HEK293 (cell line): Measurements from ENCODE around the gene CORT.

Source experiments
- CTCF ChIA-PET: fragments of 350-600 bp; formaldehyde crosslinking; extraction: SDS; loops from one replicate; lab custom pipeline; 2021; ENCODE audit warnings: antibody characterized with exemption; lab: Yijun Ruan, JAX
- POLR2A ChIA-PET: fragments of 300-600 bp; formaldehyde crosslinking; extraction: SDS; loops from one replicate; lab custom pipeline; 2020; ENCODE audit warnings: antibody characterized with exemption, inconsistent platforms; lab: Yijun Ruan, JAX
- H3K27ac ChIP-seq: fragments of 200-500 bp; sonication (Bioruptor generic); 2 replicates; pipeline ENCODE4 v1.5.1; 2014; ENCODE audit warnings: low read depth, low read length, control low read depth, inconsistent platforms; ENCODE audit errors: extremely low read depth
- H3K36me3 ChIP-seq, 2 experiments: fragments of 200-500 bp in 1 of 2; sonication (Bioruptor generic) in 1 of 2; 1 replicate in 1 of 2; 2 replicates in 1 of 2; pipeline ENCODE4 v1.5.1; 2014 to 2017; ENCODE audit warnings: inconsistent platforms in 2 of 2, low read length in 2 of 2; ENCODE audit not compliant: control insufficient read depth in 2 of 2, insufficient read depth in 1 of 2
- H3K4me1 ChIP-seq: fragments of 200-500 bp; sonication (Bioruptor generic); 2 replicates; pipeline ENCODE4 v1.5.1; 2014; ENCODE audit warnings: mild to moderate bottlenecking, low read length, inconsistent platforms; ENCODE audit not compliant: control insufficient read depth, insufficient read depth
- H3K4me3 ChIP-seq: 2 replicates; pipeline ENCODE4 v1.5.1; 2011; ENCODE audit warnings: low read depth, mild to moderate bottlenecking, control low read depth, low read length, moderate library complexity
- H3K9me3 ChIP-seq: fragments of 200-500 bp; sonication (Bioruptor generic); 2 replicates; pipeline ENCODE4 v1.5.1; 2014; ENCODE audit warnings: low read depth, low read length, inconsistent platforms; ENCODE audit not compliant: control insufficient read depth, insufficient read depth
- FEZF1 ChIP-seq: fragments of 450-650 bp; formaldehyde crosslinking; IDR thresholded peaks from 2 replicates; pipeline ENCODE4 v1.5.1; 2016; ENCODE audit warnings: missing biosample characterization, missing genetic modification characterization
- GLIS1 ChIP-seq: fragments of 450-650 bp; formaldehyde crosslinking; IDR thresholded peaks from 2 replicates; pipeline ENCODE4 v1.5.1; 2016; ENCODE audit warnings: missing biosample characterization, missing genetic modification characterization
- OVOL3 ChIP-seq: fragments of 450-650 bp; formaldehyde crosslinking; IDR thresholded peaks from 2 replicates; pipeline ENCODE4 v1.5.1; 2016; ENCODE audit warnings: missing biosample characterization, missing genetic modification characterization
- SALL2 ChIP-seq: fragments of 450-650 bp; formaldehyde crosslinking; IDR thresholded peaks from 2 replicates; pipeline ENCODE4 v1.5.0; 2017; ENCODE audit warnings: missing biosample characterization, mild to moderate bottlenecking, missing genetic modification characterization, borderline replicate concordance
- ZBTB48 ChIP-seq: fragments of 450-650 bp; formaldehyde crosslinking; IDR thresholded peaks from 2 replicates; pipeline ENCODE4 v1.5.1; 2016; ENCODE audit warnings: missing biosample characterization, missing genetic modification characterization
- ZBTB7A ChIP-seq: fragments of 450-650 bp; formaldehyde crosslinking; IDR thresholded peaks from 2 replicates; pipeline ENCODE4 v1.5.1; 2016; ENCODE audit warnings: low read depth, missing biosample characterization, missing genetic modification characterization
- ZFHX2 ChIP-seq: fragments of 450-650 bp; formaldehyde crosslinking; conservative IDR thresholded peaks from 2 replicates; pipeline ENCODE4 v1.5.1; 2016; ENCODE audit warnings: missing biosample characterization, missing genetic modification characterization
- ZIC2 ChIP-seq: fragments of 450-650 bp; formaldehyde crosslinking; IDR thresholded peaks from 2 replicates; pipeline ENCODE4 v1.5.1; 2016; ENCODE audit warnings: missing biosample characterization, missing genetic modification characterization
- ZNF24 ChIP-seq: fragments of 450-650 bp; formaldehyde crosslinking; IDR thresholded peaks from 2 replicates; pipeline ENCODE4 v1.5.1; 2016; ENCODE audit warnings: missing biosample characterization, missing genetic modification characterization
- ZNF266 ChIP-seq: fragments of 450-650 bp; formaldehyde crosslinking; IDR thresholded peaks from 2 replicates; pipeline ENCODE4 v1.5.1; 2016; ENCODE audit warnings: missing biosample characterization, missing genetic modification characterization, low read depth
- ZNF350 ChIP-seq: fragments of 450-650 bp; formaldehyde crosslinking; IDR thresholded peaks from 2 replicates; pipeline ENCODE4 v1.5.0; 2017; ENCODE audit warnings: missing biosample characterization, mild to moderate bottlenecking, missing genetic modification characterization
- ZNF433 ChIP-seq: fragments of 450-650 bp; formaldehyde crosslinking; IDR thresholded peaks from 2 replicates; pipeline ENCODE4 v1.5.1; 2016; ENCODE audit warnings: missing biosample characterization, missing genetic modification characterization, low read depth
- ZNF707 ChIP-seq: fragments of 450-650 bp; formaldehyde crosslinking; IDR thresholded peaks from 2 replicates; pipeline ENCODE4 v1.5.1; 2016; ENCODE audit warnings: missing biosample characterization, missing genetic modification characterization
- ZNF785 ChIP-seq: fragments of 450-650 bp; formaldehyde crosslinking; IDR thresholded peaks from 2 replicates; pipeline ENCODE4 v1.5.1; 2016; ENCODE audit warnings: missing biosample characterization, missing genetic modification characterization
- TF ChIP-seq, protein P1 (sequence below): fragments of 450-650 bp; formaldehyde crosslinking; IDR thresholded peaks from 2 replicates; pipeline ENCODE4 v1.5.1; 2017; ENCODE audit warnings: missing biosample characterization, mild to moderate bottlenecking, missing genetic modification characterization, moderate library complexity
- TF ChIP-seq, protein P2 (sequence below): fragments of 450-650 bp; formaldehyde crosslinking; IDR thresholded peaks from 2 replicates; pipeline ENCODE4 v1.5.1; 2017; ENCODE audit warnings: missing biosample characterization, missing genetic modification characterization
- TF ChIP-seq, protein P3 (sequence below): fragments of 450-650 bp; formaldehyde crosslinking; IDR thresholded peaks from 2 replicates; pipeline ENCODE4 v1.5.1; 2016; ENCODE audit warnings: missing biosample characterization, missing genetic modification characterization

CORT gene

DNA sequence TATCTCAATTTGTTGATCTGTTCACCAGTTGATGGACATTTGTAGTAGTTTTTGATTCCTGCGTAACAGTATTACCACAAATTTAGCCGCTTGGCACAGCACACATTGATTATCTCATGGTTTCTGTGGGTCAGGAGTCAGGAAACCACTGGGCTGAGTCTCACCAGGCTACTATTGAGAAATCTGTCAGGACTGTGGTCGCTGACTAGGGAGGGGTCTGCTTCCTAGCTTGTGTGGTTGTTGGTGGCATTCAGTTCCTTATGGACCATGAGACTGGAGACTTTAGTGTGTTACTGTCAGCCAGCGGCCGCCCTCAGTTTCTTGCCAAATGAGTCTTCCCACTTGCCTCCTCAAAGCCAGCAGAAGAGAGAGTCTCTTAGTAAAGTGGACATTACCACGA lies 34.7 kb downstream of the CORT start (continued):
- TF ChIP-seq, protein P1, sequence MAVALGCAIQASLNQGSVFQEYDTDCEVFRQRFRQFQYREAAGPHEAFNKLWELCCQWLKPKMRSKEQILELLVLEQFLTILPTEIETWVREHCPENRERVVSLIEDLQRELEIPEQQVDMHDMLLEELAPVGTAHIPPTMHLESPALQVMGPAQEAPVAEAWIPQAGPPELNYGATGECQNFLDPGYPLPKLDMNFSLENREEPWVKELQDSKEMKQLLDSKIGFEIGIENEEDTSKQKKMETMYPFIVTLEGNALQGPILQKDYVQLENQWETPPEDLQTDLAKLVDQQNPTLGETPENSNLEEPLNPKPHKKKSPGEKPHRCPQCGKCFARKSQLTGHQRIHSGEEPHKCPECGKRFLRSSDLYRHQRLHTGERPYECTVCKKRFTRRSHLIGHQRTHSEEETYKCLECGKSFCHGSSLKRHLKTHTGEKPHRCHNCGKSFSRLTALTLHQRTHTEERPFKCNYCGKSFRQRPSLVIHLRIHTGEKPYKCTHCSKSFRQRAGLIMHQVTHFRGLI (tag by site-specific recombination) = no peak
- TF ChIP-seq OVOL3 (tag by site-specific recombination) = no peak
- TF ChIP-seq ZNF350 (tag by site-specific recombination) = no peak
- no peak for TF ChIP-seq FEZF1 (tag by site-specific recombination)
- TF ChIP-seq ZNF785 = no peak
- no peak for TF ChIP-seq ZNF266 (tag by site-specific recombination)

DNA sequence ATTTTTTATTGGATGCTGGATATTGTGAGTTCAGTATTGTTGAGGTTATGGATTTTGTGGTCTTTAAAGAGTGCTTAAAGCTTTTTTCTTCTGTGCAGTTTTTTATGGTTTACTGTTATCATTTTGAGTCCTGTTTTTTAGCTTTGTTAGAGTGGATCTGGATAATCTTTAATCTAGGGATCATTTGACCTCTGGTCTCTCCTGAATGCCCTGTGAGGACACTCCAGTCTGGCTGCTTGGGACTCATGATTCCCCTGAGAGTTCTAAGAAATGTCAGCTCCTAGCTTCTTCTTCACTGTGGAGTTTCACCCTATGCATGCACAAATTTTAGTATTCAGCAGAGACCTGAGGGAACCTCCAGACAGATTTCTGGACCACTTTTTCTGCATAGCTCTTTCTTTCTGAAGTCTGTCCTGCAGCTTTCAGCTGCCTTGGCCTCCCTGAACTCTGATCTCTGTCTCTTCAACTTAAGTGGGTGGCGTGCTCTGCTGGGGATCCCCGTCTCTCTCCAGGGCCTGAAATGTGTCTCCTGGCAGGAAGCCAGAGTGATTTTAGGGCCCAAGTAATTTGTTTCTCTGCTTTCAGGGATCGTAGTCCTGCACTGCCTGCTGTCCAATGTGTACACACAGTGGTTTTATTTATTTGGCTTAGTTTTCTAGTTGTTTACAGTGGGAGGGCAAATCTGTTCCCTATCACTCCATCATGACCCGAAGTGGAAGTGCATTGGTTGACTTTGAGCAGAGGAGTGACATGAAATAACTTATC lies 39.6 kb downstream of the CORT start:
- peak; percentile 53 for TF ChIP-seq ZIC2 (tag by site-specific recombination)
- TF ChIP-seq SALL2 (tag by site-specific recombination) = no peak
- TF ChIP-seq ZNF707 (tag by site-specific recombination) = no peak
- peak; percentile 88 for TF ChIP-seq GLIS1 (tag by site-specific recombination)
- peak; percentile 69; the same call in 1 of the 2 replicates for TF ChIP-seq ZBTB48 (tag by site-specific recombination)
- TF ChIP-seq ZFHX2 (tag by site-specific recombination) = 0 out of 2 replicates have a peak, but pooled peaks have one; percentile 11
- no peak for TF ChIP-seq ZNF433 (tag by site-specific recombination)
- no peak for TF ChIP-seq ZBTB7A (tag by site-specific recombination)
- TF ChIP-seq, protein P2, sequence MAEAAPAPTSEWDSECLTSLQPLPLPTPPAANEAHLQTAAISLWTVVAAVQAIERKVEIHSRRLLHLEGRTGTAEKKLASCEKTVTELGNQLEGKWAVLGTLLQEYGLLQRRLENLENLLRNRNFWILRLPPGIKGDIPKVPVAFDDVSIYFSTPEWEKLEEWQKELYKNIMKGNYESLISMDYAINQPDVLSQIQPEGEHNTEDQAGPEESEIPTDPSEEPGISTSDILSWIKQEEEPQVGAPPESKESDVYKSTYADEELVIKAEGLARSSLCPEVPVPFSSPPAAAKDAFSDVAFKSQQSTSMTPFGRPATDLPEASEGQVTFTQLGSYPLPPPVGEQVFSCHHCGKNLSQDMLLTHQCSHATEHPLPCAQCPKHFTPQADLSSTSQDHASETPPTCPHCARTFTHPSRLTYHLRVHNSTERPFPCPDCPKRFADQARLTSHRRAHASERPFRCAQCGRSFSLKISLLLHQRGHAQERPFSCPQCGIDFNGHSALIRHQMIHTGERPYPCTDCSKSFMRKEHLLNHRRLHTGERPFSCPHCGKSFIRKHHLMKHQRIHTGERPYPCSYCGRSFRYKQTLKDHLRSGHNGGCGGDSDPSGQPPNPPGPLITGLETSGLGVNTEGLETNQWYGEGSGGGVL (tag by site-specific recombination) = 0 out of 2 replicates have a peak, but pooled peaks have one; percentile 11
- TF ChIP-seq ZNF24 (tag by site-specific recombination) = no peak
- TF ChIP-seq, protein P3, sequence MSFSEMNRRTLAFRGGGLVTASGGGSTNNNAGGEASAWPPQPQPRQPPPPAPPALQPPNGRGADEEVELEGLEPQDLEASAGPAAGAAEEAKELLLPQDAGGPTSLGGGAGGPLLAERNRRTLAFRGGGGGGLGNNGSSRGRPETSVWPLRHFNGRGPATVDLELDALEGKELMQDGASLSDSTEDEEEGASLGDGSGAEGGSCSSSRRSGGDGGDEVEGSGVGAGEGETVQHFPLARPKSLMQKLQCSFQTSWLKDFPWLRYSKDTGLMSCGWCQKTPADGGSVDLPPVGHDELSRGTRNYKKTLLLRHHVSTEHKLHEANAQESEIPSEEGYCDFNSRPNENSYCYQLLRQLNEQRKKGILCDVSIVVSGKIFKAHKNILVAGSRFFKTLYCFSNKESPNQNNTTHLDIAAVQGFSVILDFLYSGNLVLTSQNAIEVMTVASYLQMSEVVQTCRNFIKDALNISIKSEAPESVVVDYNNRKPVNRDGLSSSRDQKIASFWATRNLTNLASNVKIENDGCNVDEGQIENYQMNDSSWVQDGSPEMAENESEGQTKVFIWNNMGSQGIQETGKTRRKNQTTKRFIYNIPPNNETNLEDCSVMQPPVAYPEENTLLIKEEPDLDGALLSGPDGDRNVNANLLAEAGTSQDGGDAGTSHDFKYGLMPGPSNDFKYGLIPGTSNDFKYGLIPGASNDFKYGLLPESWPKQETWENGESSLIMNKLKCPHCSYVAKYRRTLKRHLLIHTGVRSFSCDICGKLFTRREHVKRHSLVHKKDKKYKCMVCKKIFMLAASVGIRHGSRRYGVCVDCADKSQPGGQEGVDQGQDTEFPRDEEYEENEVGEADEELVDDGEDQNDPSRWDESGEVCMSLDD (tag by site-specific recombination) = no peak
- Histone ChIP-seq H3K36me3 (peaks cover 4 to 9% of the 10 kb centered on the region in 2 experiments; a peak in 2 of 3 replicates), H3K4me1 (peaks cover 3% of the 10 kb centered on the region; the same call in 1 of the 2 replicates), H3K4me3 (no peak overlapping the region), H3K27ac (no peak overlapping the region), H3K9me3 (no peaks in the 10 kb centered on the region)
- POLR2A ChIA-PET = no interaction called here
- CTCF ChIA-PET = interaction anchor here (1.0 to 9.8 kb wide), 3 partner anchors 12 to 60 kb away, joined by 4 to 94 read pairs (median 5); partner anchors contain the start of gene CENPS
